HG03521 (cell line): ENCODE measurements around the gene RIT2.

ENCODE experiments used
- ATAC-seq: cut with Tn5 transposase; IDR thresholded peaks from one replicate; pipeline ENCODE4 v1.9.1; 2021; ENCODE audit warnings: mild to moderate bottlenecking, moderate library complexity; ENCODE audit not compliant: unreplicated experiment

Gene RIT2

DNA sequence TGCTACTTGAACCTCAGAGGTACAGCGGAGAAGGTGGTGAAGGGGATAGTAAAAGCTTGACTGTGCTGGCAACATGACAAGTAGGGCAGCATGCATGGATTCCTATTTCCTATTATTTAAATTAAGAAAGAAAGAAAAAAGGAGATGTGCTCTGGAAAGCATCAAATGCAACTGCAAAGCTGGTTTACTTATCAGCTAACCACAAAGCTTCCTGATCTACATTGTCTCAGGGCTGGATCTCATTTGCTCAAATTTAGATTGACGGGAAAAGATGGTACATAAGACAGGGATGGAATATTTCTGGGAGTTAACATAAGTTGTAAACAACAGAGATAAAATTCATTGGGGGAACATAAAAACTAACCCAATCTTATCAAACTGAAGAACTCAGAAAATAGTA, 178.0 kb downstream of the RIT2 start:
- ATAC-seq: no peak

DNA sequence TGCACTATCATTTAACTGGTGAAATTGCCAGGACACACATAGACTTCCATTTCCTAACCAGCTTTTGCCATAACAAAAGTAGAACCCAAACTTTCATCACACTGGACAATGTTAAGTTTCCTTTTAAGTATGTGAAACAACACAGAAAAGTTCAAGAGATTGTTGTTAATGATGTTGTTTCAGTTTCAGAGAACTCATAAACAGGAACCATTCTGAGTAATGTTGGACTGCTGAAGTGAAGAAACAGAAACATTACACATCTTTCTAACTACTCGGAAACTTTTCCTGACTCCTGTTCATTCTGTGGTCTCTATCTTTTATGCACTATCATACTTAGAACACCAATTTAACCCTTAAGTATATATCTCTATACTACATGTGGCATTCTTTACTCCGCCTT, 179.2 kb downstream of the RIT2 start:
- ATAC-seq: peak; percentile 69

DNA sequence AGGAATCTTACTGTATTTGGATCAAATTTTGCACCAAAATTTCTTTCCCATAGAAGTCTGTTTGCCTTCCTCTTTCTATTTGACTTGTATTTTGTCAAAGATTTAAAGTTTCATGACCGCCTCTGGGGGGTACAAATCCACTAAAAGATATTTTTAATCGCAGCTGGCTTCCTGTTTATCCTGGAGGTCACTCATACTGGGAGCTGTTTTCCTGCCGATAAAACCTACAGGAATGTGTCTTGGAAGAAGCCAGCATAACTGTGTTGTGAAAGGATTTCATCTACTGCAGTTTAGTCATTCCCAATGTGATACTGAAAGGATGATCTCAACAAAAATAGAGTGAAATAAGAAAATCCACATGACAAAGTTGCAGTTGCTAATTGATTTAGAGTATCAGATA, 184.0 kb downstream of the RIT2 start:
- no peak for ATAC-seq

- ATAC-seq: no peak
Measured at GRCh38 chr18:42929857-42930256, 185.6 kb downstream of the RIT2 start.

GRCh38 chr18:42929181-42929580, 186.3 kb downstream of the RIT2 start:
- ATAC-seq: no peak

GRCh38 chr18:42925036-42925435, 190.4 kb downstream of the RIT2 start:
- ATAC-seq: no peak

- no peak for ATAC-seq
Measured at GRCh38 chr18:42922363-42922762, 193.1 kb downstream of the RIT2 start.

GRCh38 chr18:42921226-42921737, 194.2 kb downstream of the RIT2 start:
- no peak for ATAC-seq

GRCh38 chr18:42920621-42921020, 194.9 kb downstream of the RIT2 start:
- no peak for ATAC-seq

DNA sequence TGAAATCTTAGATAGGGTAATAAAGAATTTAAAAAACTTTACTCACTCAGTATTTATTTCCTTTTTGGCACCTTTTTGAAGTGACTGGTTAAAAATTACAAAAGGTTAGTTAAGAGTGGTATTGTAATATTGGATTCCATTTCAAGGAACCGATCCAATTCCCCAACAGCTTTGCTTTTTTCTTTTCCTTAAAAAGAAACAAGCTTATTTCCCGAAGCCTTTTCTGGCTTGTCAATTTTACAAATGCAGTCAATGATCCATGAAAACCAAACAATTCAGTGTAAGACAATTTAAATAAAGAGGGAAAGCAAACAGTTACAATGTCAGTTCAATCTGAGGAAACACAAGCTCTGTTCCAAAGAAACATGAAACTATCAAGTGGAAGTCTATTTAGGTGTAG, 200.2 kb downstream of the RIT2 start:
- ATAC-seq: no peak

- no peak for ATAC-seq
Measured at GRCh38 chr18:42914476-42914875, 201.0 kb downstream of the RIT2 start.

DNA sequence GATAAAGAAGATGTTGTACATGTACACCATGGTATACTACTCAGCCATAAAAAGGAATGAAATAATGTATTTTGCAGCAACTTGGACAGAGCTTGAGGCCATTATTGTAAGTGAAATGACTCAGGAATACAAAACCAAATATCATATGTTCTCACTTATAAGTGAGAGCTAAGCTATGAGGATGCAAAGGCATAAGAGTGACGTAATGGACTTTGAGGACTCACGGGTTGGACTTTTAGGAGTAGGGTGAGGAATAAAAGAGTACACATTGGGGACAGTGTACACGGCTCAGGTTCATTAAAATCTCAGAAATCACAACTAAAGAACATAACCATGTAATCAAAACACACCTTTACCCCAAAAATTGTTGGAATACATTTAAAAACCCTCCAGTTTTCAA, 206.4 kb downstream of the RIT2 start:
- no peak for ATAC-seq

DNA sequence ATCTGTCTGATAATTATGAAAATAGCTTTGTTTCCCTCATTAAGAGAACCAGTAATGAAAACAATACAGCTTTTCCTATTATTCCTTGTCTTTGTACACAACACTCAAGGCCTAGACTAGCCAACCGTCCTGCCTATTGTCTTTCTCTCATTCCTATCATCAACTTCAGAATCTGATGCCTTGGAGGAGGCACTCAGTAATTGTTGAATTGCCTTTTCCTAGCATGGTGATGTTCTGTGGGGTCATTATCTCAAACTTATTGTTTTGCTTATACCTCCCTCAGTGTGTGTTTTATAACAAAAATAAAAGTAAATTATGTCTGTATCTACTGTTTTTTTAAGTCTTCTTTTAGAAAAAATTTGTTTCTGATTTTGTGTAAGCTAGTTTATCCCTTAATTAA, 208.7 kb downstream of the RIT2 start:
- no peak for ATAC-seq

- no peak for ATAC-seq
Measured at GRCh38 chr18:42901161-42901560, 214.3 kb downstream of the RIT2 start.

DNA sequence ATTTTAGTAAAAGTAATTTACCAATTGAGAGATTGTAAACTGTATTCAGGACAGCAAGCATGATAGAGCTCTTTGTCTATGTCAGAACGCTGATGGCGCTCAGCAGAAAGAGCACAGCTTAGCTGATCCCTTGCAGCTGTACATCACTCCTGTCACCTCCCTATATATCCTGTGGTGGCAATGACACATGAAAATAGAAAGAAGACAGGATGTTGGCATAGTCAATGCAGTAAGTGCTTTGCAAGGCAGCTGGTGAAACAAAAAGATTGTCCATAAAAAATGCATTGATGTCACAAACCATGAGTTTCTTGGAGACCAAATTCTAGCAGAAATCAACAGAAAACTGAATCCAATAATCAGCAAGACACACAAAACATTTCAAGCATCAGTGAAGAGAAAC, 221.5 kb downstream of the RIT2 start:
- no peak for ATAC-seq

DNA sequence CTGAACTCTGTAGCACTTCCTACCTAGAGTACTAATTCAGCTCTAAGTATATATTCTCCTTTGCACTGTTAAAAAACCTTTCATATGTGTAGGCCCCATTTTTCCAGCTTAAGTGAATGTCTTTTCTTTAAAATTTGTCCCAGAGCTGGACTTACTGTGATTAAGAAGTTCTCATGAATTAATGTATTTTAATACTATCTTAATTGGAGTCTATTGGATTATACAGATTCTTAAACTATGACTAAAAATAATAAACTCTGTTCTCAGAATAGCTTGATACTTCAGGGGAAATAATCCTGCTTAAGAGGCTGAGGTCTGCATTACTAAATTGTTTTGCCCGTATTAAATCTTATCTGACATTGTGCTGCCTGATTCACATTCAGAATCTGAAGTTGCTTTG, 223.3 kb downstream of the RIT2 start:
- ATAC-seq: no peak

DNA sequence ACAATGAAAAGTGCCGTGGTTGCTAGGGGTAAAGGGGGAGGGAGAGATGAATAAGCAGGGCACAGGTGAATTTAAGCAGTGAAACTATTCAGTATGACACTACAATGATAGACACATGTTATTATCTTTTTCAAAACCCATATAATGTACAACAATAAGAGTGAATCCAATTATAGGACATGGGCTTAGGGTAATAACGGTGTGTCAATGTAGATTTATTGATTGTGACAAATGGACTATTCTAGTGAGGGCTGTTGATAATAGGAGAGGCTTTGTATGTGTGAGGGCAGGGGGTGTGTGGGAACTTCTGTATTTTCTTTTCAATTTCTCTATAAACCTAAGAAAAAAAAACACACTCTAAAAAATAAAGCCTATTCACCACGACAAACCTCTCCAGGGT, 223.8 kb downstream of the RIT2 start:
- ATAC-seq: no peak

DNA sequence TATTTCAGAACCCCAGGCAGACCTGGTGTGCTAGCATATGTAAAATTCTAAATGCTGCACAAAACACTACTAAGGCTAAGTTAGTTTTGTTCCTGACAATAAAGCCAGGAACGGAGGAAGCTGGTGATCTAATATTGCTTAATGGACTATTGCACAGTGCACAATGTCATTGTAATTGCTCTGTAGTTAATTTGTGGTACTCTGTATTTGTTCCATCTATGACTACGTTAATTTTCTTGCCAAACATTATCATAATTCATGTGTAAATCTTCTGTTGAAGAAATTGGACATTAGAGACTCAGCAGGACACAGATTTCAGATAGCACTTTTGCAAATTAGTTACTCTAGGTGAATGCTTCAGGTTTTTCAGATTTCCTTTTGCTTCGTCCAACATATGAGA, 232.3 kb downstream of the RIT2 start:
- no peak for ATAC-seq

DNA sequence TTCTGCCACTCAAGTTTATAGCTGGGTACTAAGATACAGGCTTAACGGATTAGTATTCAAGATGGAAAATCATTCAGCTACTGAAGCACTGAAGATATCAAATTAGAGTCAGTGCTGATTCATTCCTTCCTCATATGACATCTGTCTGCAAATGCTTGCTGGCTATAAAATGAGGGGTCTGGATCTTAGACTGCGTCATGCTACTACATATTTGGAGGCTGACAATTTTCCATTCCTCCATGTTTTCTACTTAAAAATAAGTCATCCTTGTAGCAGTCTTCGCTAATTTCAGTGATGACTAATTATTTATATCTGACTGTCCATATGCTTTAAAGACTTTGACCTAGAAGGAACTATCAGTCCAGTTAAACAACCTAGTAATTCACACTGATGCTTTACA, 233.4 kb downstream of the RIT2 start:
- ATAC-seq: no peak

DNA sequence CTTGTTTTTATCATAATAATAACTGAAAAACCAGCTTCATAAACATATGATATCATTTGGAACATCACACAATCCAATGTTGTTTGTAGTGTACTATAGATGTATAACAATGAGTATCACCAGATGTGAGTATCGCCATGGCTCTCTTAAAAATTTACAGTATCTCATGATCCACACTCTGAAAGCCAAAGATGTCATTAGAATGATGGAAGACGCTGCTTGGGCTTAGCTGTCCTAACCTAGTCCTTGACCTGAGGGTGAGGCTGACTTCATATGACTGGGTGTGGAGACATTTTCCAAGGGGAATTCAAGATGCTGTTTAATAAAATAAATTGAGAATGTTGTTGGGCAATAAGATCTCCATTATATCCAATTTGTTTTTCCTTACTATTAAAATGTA, 242.6 kb downstream of the RIT2 start:
- no peak for ATAC-seq

- no peak for ATAC-seq
Measured at GRCh38 chr18:42864876-42865275, 250.6 kb downstream of the RIT2 start.

GRCh38 chr18:42861271-42861670, 254.2 kb downstream of the RIT2 start:
- no peak for ATAC-seq

GRCh38 chr18:42860548-42860947, 254.9 kb downstream of the RIT2 start:
- ATAC-seq: no peak

GRCh38 chr18:42860011-42860410, 255.5 kb downstream of the RIT2 start:
- ATAC-seq: no peak
